BLaER1 treated with 17β-estradiol and CSF1 and Interleukin-3, amounts not matched to agents 10 nM and 100 nM (cell line): ENCODE measurements around the gene CREB3L2.

Experiments
- H3K27ac ChIP-seq, 11 experiments: shearing (Covaris generic); formaldehyde crosslinking; 2 replicates each; pipeline ENCODE4 v1.8.1; 2022
- H3K27me3 ChIP-seq, 11 experiments: shearing (Covaris generic); formaldehyde crosslinking; 2 replicates each; pipeline ENCODE4 v1.8.1; 2022
- H3K36me3 ChIP-seq, 11 experiments: shearing (Covaris generic); formaldehyde crosslinking; 2 replicates each; pipeline ENCODE4 v1.8.1; 2022
- H3K4me1 ChIP-seq, 10 experiments: shearing (Covaris generic); formaldehyde crosslinking; 2 replicates each; pipeline ENCODE4 v1.8.1; 2022
- H3K4me2 ChIP-seq, 11 experiments: shearing (Covaris generic); formaldehyde crosslinking; 2 replicates each; pipeline ENCODE4 v1.8.1; 2022
- H3K4me3 ChIP-seq, 10 experiments: shearing (Covaris generic); formaldehyde crosslinking; 2 replicates each; pipeline ENCODE4 v1.8.1; 2022
- H3K9ac ChIP-seq, 11 experiments: shearing (Covaris generic); formaldehyde crosslinking; 2 replicates each; pipeline ENCODE4 v1.8.1; 2022
- H3K9me3 ChIP-seq, 11 experiments: shearing (Covaris generic); formaldehyde crosslinking; replicated peaks in 1 of 11; 2 replicates each; pipeline ENCODE4 v1.8.1; 2022
- H4K20me1 ChIP-seq, 11 experiments: shearing (Covaris generic); formaldehyde crosslinking; 2 replicates each; pipeline ENCODE4 v1.8.1; 2022
- Cebpa-rat ChIP-seq, 11 experiments: shearing (Covaris generic); IDR thresholded peaks; 2 replicates each; pipeline ENCODE4 v1.8.1; 2022

The CREB3L2 gene

DNA sequence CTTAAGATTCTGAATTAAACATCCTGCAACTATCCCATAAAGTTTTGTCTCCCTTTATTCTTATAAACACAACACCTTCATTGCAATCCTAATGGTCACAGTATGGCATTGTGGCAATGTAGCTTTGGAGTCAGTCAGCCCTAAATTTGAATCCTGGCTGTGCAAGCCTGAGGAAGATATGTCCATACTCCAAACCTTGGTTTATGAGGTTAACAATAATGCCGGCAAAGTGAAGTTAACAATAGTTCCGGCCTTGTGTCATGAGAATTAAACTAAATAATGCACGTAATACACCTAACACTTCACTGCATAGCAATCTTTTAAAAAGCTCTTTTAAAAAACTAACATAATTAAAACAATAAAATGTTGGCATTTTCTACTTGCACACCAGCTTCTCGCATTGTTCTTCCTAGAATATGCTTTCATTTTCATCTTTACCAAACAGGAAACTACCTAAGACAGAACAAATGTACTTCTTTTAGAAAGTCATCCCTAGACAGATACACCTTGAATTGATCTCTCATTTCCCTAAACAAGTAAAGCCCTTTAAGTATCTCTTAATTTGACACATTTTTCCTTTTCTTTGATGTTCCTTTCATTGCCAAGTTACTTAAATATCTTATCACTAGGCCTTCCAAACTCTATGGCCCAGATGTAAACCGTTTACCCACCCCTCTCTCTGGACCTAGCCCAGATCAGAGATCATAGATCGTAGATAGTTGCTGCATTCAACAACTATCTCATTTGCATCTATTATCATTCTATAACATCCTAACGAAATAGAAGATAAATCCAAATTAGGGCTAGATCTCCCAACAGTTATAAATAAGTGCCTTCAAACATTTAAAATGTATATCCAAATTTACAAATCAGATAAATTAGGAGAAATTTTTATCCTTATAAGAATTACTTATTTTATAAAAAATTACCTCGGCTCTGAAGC, 66.7 kb downstream of the CREB3L2 start:
- Histone ChIP-seq H3K27me3 (no peaks in the 10 kb centered on the region), H3K4me2 (peak overlapping the region; percentile 51 to 82 (median 75); a peak in 21 of 22 replicates), H3K27ac (peak overlapping the region in 7 of 11 experiments; percentile 30 to 76 (median 44); a peak in 12 of 22 replicates), H3K9me3 (peaks cover 0 to 8% (median 3%) of the 10 kb centered on the region in 11 experiments; a peak in 4 of 22 replicates), H4K20me1 (no peaks in the 10 kb centered on the region; a peak in 1 of 22 replicates), H3K36me3 (peaks cover 0 to 9% (median 0%) of the 10 kb centered on the region in 11 experiments; a peak in 2 of 22 replicates), H3K4me1 (peaks cover 26 to 60% (median 51%) of the 10 kb centered on the region in 10 experiments), H3K9ac (0 out of 22 replicates have a peak overlapping the region, but pooled peaks of 1 of the 11 experiments have one; percentile 17), H3K4me3 (peak overlapping the region in 5 of 10 experiments; percentile 18 to 37 (median 33); a peak in 7 of 20 replicates)
- no peak for TF ChIP-seq Cebpa-rat (IDR thresholded peaks at IDR 0.05)

- no peak for TF ChIP-seq Cebpa-rat (IDR thresholded peaks at IDR 0.05)
- H4K20me1 ChIP-seq: no peaks in the 10 kb centered on the region; a peak in 1 of 22 replicates
- peaks cover 0 to 11% (median 5%) of the 10 kb centered on the region in 11 experiments; a peak in 4 of 22 replicates for H3K9me3 ChIP-seq
- peak overlapping the region in 8 of 11 experiments; percentile 59 to 82 (median 78); a peak in 13 of 22 replicates for H3K4me2 ChIP-seq
- H3K9ac ChIP-seq: no peak overlapping the region
- H3K36me3 ChIP-seq: peaks cover 0 to 9% (median 0%) of the 10 kb centered on the region in 11 experiments; a peak in 2 of 22 replicates
- H3K27me3 ChIP-seq: no peaks in the 10 kb centered on the region
- peak overlapping the region in 2 of 11 experiments; percentile 67 to 76; a peak in 2 of 22 replicates for H3K27ac ChIP-seq
- H3K4me3 ChIP-seq: 0 out of 20 replicates have a peak overlapping the region, but pooled peaks of 1 of the 10 experiments have one; percentile 33
- peaks cover 26 to 60% (median 51%) of the 10 kb centered on the region in 10 experiments for H3K4me1 ChIP-seq
Observed at GRCh38 chr7:137934176-137934826, 67.6 kb downstream of the CREB3L2 start.

DNA sequence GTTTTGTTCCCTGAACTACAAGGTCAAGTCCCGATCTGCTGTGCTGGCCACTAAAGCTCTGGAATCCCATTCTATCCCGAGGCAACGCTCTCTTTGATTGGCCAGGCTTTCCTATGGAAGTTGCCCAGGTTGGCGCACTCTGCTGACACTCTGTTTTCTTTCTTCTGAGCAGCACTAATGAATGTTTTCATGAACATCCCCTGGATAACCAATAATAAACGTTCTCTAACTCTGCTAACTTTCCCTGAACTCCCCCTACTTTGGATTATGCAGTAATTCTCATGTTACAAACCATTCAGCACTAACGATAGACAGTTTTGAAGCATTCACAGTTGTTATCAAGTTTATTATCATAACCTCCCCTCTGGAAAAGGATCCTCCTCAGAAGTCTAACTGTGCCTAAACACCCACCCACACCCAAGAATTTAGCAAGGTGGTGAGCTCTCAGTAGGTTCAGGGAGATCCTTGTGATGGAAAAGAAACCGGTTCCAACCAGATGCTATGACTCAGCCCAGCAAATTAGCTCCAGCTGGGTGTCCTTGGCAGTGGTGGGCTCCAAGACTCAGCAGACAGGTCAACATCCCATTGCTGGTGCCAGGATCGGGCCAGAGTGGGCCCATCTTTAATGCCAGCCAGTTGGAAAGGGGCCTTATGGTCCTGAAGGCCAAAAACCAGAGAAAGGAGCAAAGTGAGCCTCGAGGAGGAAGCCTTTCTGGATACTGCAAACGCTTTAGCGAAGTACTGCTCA, 68.4 kb downstream of the CREB3L2 start:
- peak overlapping the region in 4 of 10 experiments; percentile 2 to 14 (median 8); a peak in 2 of 20 replicates for H3K4me3 ChIP-seq
- peak overlapping the region; percentile 57 to 83 (median 77) for H3K4me2 ChIP-seq
- H3K4me1 ChIP-seq: peaks cover 26 to 60% (median 51%) of the 10 kb centered on the region in 10 experiments
- no peak for TF ChIP-seq Cebpa-rat (IDR thresholded peaks at IDR 0.05)
- peaks cover 0 to 9% (median 0%) of the 10 kb centered on the region in 11 experiments; a peak in 1 of 22 replicates for H3K36me3 ChIP-seq
- H3K9ac ChIP-seq: peak overlapping the region in 8 of 11 experiments; percentile 11 to 50 (median 38); a peak in 9 of 22 replicates
- peaks cover 0 to 11% (median under 1%) of the 10 kb centered on the region in 11 experiments; a peak in 3 of 22 replicates for H3K9me3 ChIP-seq
- no peaks in the 10 kb centered on the region; a peak in 1 of 22 replicates for H4K20me1 ChIP-seq
- peak overlapping the region; percentile 11 to 76 (median 59); a peak in 20 of 22 replicates for H3K27ac ChIP-seq
- H3K27me3 ChIP-seq: no peaks in the 10 kb centered on the region

GRCh38 chr7:137932881-137933269, 69.0 kb downstream of the CREB3L2 start:
- Histone ChIP-seq H3K4me1 (peaks cover 26 to 60% (median 51%) of the 10 kb centered on the region in 10 experiments), H3K27ac (peak overlapping the region; percentile 11 to 76 (median 59); a peak in 19 of 22 replicates), H3K9ac (peak overlapping the region in 8 of 11 experiments; percentile 11 to 50 (median 38); a peak in 13 of 22 replicates), H4K20me1 (no peaks in the 10 kb centered on the region; a peak in 1 of 22 replicates), H3K9me3 (peaks cover 0 to 14% (median 4%) of the 10 kb centered on the region in 11 experiments; a peak in 13 of 22 replicates), H3K36me3 (peaks cover 3 to 14% (median 5%) of the 10 kb centered on the region in 11 experiments; a peak in 20 of 22 replicates), H3K27me3 (no peaks in the 10 kb centered on the region), H3K4me3 (peak overlapping the region in 4 of 10 experiments; percentile 2 to 20 (median 11); a peak in 4 of 20 replicates), H3K4me2 (peak overlapping the region; percentile 57 to 83 (median 77))
- no peak for TF ChIP-seq Cebpa-rat (IDR thresholded peaks at IDR 0.05)

- no peak for TF ChIP-seq Cebpa-rat (IDR thresholded peaks at IDR 0.05)
- H3K9ac ChIP-seq: no peak overlapping the region
- no peak overlapping the region for H3K4me3 ChIP-seq
- no peaks in the 10 kb centered on the region for H3K27me3 ChIP-seq
- peak overlapping the region in 3 of 11 experiments; percentile 18 to 67 (median 67); a peak in 4 of 22 replicates for H3K27ac ChIP-seq
- H3K36me3 ChIP-seq: peaks cover 11 to 23% (median 12%) of the 10 kb centered on the region in 11 experiments
- H4K20me1 ChIP-seq: no peaks in the 10 kb centered on the region; a peak in 1 of 22 replicates
- peaks cover under 1 to 22% (median 13%) of the 10 kb centered on the region in 11 experiments; a peak in 18 of 22 replicates for H3K9me3 ChIP-seq
- peaks cover 26 to 57% (median 48%) of the 10 kb centered on the region in 10 experiments for H3K4me1 ChIP-seq
- no peak overlapping the region; a peak in 3 of 22 replicates for H3K4me2 ChIP-seq
Observed at GRCh38 chr7:137931823-137932222, 70.1 kb downstream of the CREB3L2 start.

GRCh38 chr7:137930581-137930980, 71.3 kb downstream of the CREB3L2 start:
- Histone ChIP-seq H3K27me3 (no peaks in the 10 kb centered on the region), H3K4me3 (no peak overlapping the region), H3K4me1 (peaks cover 16 to 44% (median 38%) of the 10 kb centered on the region in 10 experiments), H3K9me3 (peaks cover 7 to 30% (median 18%) of the 10 kb centered on the region in 11 experiments; a peak in 19 of 22 replicates), H3K36me3 (peaks cover 19 to 33% (median 22%) of the 10 kb centered on the region in 11 experiments), H3K9ac (no peak overlapping the region), H4K20me1 (no peaks in the 10 kb centered on the region), H3K4me2 (no peak overlapping the region), H3K27ac (no peak overlapping the region)
- TF ChIP-seq Cebpa-rat (IDR thresholded peaks at IDR 0.05): no peak

DNA sequence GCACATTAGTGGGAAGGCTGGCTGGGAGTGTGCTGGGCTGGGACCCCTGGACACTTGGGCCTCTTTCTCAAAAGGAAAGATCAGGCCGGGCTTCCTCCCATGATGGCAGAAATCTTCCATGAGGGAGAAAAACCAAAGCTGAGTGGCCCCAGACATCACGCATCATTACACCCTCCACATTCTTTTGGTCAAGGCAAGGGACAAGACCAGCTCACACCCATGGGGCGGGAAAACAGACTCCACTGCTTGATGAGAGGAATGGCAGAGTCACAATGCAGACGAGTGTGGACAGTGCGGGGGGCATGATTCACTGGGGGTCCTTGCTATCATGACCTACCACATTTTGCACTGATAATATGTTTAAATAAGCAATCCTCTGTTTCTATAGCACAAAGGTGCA, 73.3 kb downstream of the CREB3L2 start:
- H3K4me3 ChIP-seq: no peak overlapping the region
- H3K27ac ChIP-seq: no peak overlapping the region
- peaks cover 20 to 48% (median 27%) of the 10 kb centered on the region in 11 experiments for H3K36me3 ChIP-seq
- peaks cover 12 to 35% (median 19%) of the 10 kb centered on the region in 10 experiments for H3K4me1 ChIP-seq
- H4K20me1 ChIP-seq: no peaks in the 10 kb centered on the region
- no peaks in the 10 kb centered on the region for H3K27me3 ChIP-seq
- H3K9ac ChIP-seq: no peak overlapping the region
- no peak for TF ChIP-seq Cebpa-rat (IDR thresholded peaks at IDR 0.05)
- H3K4me2 ChIP-seq: no peak overlapping the region
- peaks cover 7 to 22% (median 18%) of the 10 kb centered on the region in 11 experiments; a peak in 19 of 22 replicates for H3K9me3 ChIP-seq
